Spleen (tissue), 11 donors: ENCODE measurements around the gene SLC11A1. TPM values are rescaled to one million over a fixed set of nuclear protein-coding genes. Genes with fewer than 3 reads are reported as not detected.

Experiments
- DNase-seq: peaks from one replicate; pipeline ENCODE4 v3.0.0-alpha.2; 2020
- H3K27ac ChIP-seq, 8 donors: fragments of 200-600 bp; sonication (generic) in 7 of 8; 1 replicate in 4 of 8; 2 replicates in 4 of 8; pipeline versions ENCODE4 v1.5.0 to v1.8.0; 2016 to 2021; ENCODE audit warnings: inconsistent platforms in 4 of 8, mild to moderate bottlenecking in 4 of 8, moderate library complexity in 1 of 8
- H3K27me3 ChIP-seq, 7 donors: fragments of 200-600 bp; sonication (generic) in 6 of 7; replicated peaks in 1 of 7; 1 replicate in 4 of 7; 2 replicates in 3 of 7; pipeline versions ENCODE4 v1.5.0 to v1.8.0; 2016 to 2021; ENCODE audit warnings: inconsistent platforms in 3 of 7, mild to moderate bottlenecking in 1 of 7
- H3K36me3 ChIP-seq, 6 donors: fragments of 200-600 bp; sonication (generic) in 5 of 6; 1 replicate in 4 of 6; 2 replicates in 2 of 6; pipeline versions ENCODE4 v1.5.0 to v1.8.0; 2016 to 2021; ENCODE audit warnings: inconsistent platforms in 2 of 6
- H3K4me1 ChIP-seq, 6 donors: fragments of 200-600 bp; sonication (generic) in 5 of 6; 1 replicate in 3 of 6; 2 replicates in 3 of 6; pipeline versions ENCODE4 v1.5.0 to v1.8.0; 2016 to 2021; ENCODE audit warnings: inconsistent platforms in 3 of 6
- H3K4me3 ChIP-seq, 8 donors: fragments of 200-600 bp; sonication (generic) in 7 of 8; 1 replicate in 4 of 8; 2 replicates in 4 of 8; pipeline versions ENCODE4 v1.5.0 to v1.8.0; 2016 to 2021; ENCODE audit warnings: inconsistent platforms in 4 of 8, mild to moderate bottlenecking in 4 of 8, moderate library complexity in 2 of 8
- H3K9me3 ChIP-seq, 8 donors: fragments of 200-600 bp; sonication (generic) in 7 of 8; 1 replicate in 4 of 8; 2 replicates in 4 of 8; pipeline versions ENCODE4 v1.5.0 to v1.8.0; 2016 to 2021; ENCODE audit warnings: inconsistent platforms in 4 of 8
- CTCF ChIP-seq, 11 experiments: fragments of 200-600 bp in 7 of 11; fragments of 450-650 bp in 4 of 11; sonication (generic) in 4 of 11; IDR thresholded peaks in 8 of 11; conservative IDR thresholded peaks in 3 of 11; 1 replicate in 7 of 11; 2 replicates in 4 of 11; pipeline versions ENCODE4 v1.4.0 to v1.8.0; 2016 to 2021; ENCODE audit warnings: antibody characterized with exemption in 11 of 11, inconsistent platforms in 4 of 11, mild to moderate bottlenecking in 1 of 11
- POLR2A ChIP-seq, 3 donors: fragments of 450-650 bp; IDR thresholded peaks; one replicate each; pipeline ENCODE4 v1.5.1; 2017; ENCODE audit warnings: antibody characterized with exemption in 3 of 3, mild to moderate bottlenecking in 1 of 3
- POLR2AphosphoS5 ChIP-seq, 3 donors: sonication (generic); formaldehyde crosslinking; IDR thresholded peaks; one replicate each; pipeline ENCODE4 v1.5.1; 2017; ENCODE audit warnings: antibody characterized with exemption in 3 of 3
- WGBS, 5 donors: extraction: QIAGEN DNeasy Blood & Tissue Kit in 3 of 5; methylation state at CpG; one replicate each; pipeline versions ENCODE4 v1.1.5 to v1.1.7; 2013 to 2018; 5-methylcytosine and 5-hydroxymethylcytosine counted together
- intact Hi-C: fragments of 100-400 bp; cut with DNase I; formaldehyde crosslinking; loops from one replicate; pipeline ENCODE4 v1.15.0; 2023; ENCODE audit warnings: low total_unique reads
- polyA plus RNA-seq, 3 donors: library from polyadenylated mRNA; stranded (reverse); fragments of 200-250 nt; gene quantifications; one replicate each; pipeline ENCODE4 v1.2.1, GENCODE V29; 2013
- total RNA-seq, 7 donors: library from RNA; depleted of rRNA in 3 of 7; stranded (reverse); fragments of >200 nt in 3 of 7; fragmentation: NEBNext Ultra II Directional in 4 of 7; extraction: Animal tissue kit (Norgen Biotek cat#: 25700) in 4 of 7; gene quantifications; one replicate each; pipeline versions ENCODE4 v1.1.0 to v1.2.1, GENCODE V29; 2016 to 2021
- donor health status: healthy with polysubstance abuse.
- donor health status: DM: no; HTN: no; CAD: no; lungs with moderate emphysema.
- donor health status: DM: no; HTN: no; CAD: no.
- donor health status: Bipolar disorder and iron deficiency.
- donor health status: healthy.
- donor health status: DM: no; HTN: no; CAD: no.
- donor health status: DM: yes; HTN: yes; CAD: no.

Gene SLC11A1
- total and polyA plus RNA-seq, 10 donors = 6.2 to 576 (median 88.0) TPM

- Histone ChIP-seq H3K4me3 (no peak overlapping the region), H3K9me3 (no peaks in the 10 kb centered on the region)
- WGBS, 5 donors = 82 to 95% (median 90%) methylated on average over 7 of the region's 7 CpGs
Measured at GRCh38 chr2:218419630-218420216, 37.6 kb downstream of the SLC11A1 start.

GRCh38 chr2:218421027-218421426 is 39.0 kb downstream of the SLC11A1 start:
- Histone ChIP-seq H3K4me3 (no peak overlapping the region), H3K36me3 (no peaks in the 10 kb centered on the region), H3K27me3 (no peaks in the 10 kb centered on the region), H3K4me1 (no peaks in the 10 kb centered on the region), H3K9me3 (no peaks in the 10 kb centered on the region), H3K27ac (no peak overlapping the region)
- TF ChIP-seq POLR2A (IDR thresholded peaks at IDR 0.05) (no peak), POLR2AphosphoS5 (IDR thresholded peaks at IDR 0.05) (no peak), CTCF (IDR thresholded peaks at IDR 0.05 in 8 of 11, conservative IDR thresholded peaks at IDR 0.05 in 3 of 11) (no peak)
- no peak for DNase-seq
- intact Hi-C loops = no loop called here
- 79 to 93% (median 89%) methylated on average over 2 of the region's 2 CpGs for WGBS, 5 donors

More at GRCh38 chr2:218419630-218420216, 37.6 kb downstream of the SLC11A1 start:
- TF ChIP-seq POLR2A (IDR thresholded peaks at IDR 0.05) (no peak), CTCF (IDR thresholded peaks at IDR 0.05 in 8 of 11, conservative IDR thresholded peaks at IDR 0.05 in 3 of 11) (no peak), POLR2AphosphoS5 (IDR thresholded peaks at IDR 0.05) (no peak)
- Histone ChIP-seq H3K36me3 (no peaks in the 10 kb centered on the region), H3K4me1 (no peaks in the 10 kb centered on the region), H3K27ac (no peak overlapping the region), H3K27me3 (no peaks in the 10 kb centered on the region)
- intact Hi-C loops = no loop called here
- no peak for DNase-seq

- H3K27me3 ChIP-seq = no peaks in the 10 kb centered on the region
- H3K4me1 ChIP-seq = no peaks in the 10 kb centered on the region
- TF ChIP-seq POLR2A (IDR thresholded peaks at IDR 0.05) (no peak), CTCF (IDR thresholded peaks at IDR 0.05 in 8 of 11, conservative IDR thresholded peaks at IDR 0.05 in 3 of 11) (no peak), POLR2AphosphoS5 (IDR thresholded peaks at IDR 0.05) (no peak)
- H3K36me3 ChIP-seq = no peaks in the 10 kb centered on the region
- no peaks in the 10 kb centered on the region for H3K9me3 ChIP-seq
- no peak for DNase-seq
- 82 to 93% (median 89%) methylated on average over 8 to 9 of the region's 9 CpGs for WGBS, 5 donors
- H3K27ac ChIP-seq = no peak overlapping the region
- no peak overlapping the region for H3K4me3 ChIP-seq
- intact Hi-C loops = no loop called here
Measured at GRCh38 chr2:218422403-218423086, 40.5 kb downstream of the SLC11A1 start.

- no peak for TF ChIP-seq POLR2A (IDR thresholded peaks at IDR 0.05)
- no peak for TF ChIP-seq POLR2AphosphoS5 (IDR thresholded peaks at IDR 0.05)
- no peak for TF ChIP-seq CTCF (IDR thresholded peaks at IDR 0.05 in 8 of 11, conservative IDR thresholded peaks at IDR 0.05 in 3 of 11)
- H3K9me3 ChIP-seq = no peaks in the 10 kb centered on the region
- H3K4me3 ChIP-seq = no peak overlapping the region
- DNase-seq = no peak
- H3K36me3 ChIP-seq = no peaks in the 10 kb centered on the region
- H3K27ac ChIP-seq = no peak overlapping the region
- intact Hi-C loops = no loop called here
- H3K27me3 ChIP-seq = no peaks in the 10 kb centered on the region
- 74 to 92% (median 90%) methylated on average over 5 to 9 of the region's 9 CpGs for WGBS, 5 donors
- H3K4me1 ChIP-seq = no peaks in the 10 kb centered on the region
Measured at GRCh38 chr2:218423584-218423983, 41.5 kb downstream of the SLC11A1 start.
